Measurements from ENCODE around the gene LRSAM1. TPM values are rescaled to one million over a fixed set of nuclear protein-coding genes. Genes with fewer than 3 reads are reported as not detected.

Gene LRSAM1
- total and polyA plus RNA-seq, 4 donors = 6.6 to 9.7 (median 7.1) TPM

GRCh38 chr9:127494304-127494702, 43.0 kb downstream of the LRSAM1 start:
- no peak for DNase-seq (ENCODE audit: low spot score)
- no peak overlapping the region for H3K4me3 ChIP-seq (ENCODE audit: low read depth in 1 of 3, low read length in 3 of 3)
- H3K27me3 ChIP-seq (ENCODE audit: control insufficient read depth in 4 of 4, insufficient read depth in 4 of 4, low read length in 3 of 4) = no peaks in the 10 kb centered on the region
- peaks cover 5 to 63% (median 25%) of the 10 kb centered on the region in 4 donors for H3K36me3 ChIP-seq (ENCODE audit: control insufficient read depth in 4 of 4, insufficient read depth in 3 of 4, low read depth in 1 of 4, low read length in 3 of 4)
- peaks cover 0 to 3% (median 1%) of the 10 kb centered on the region in 4 donors for H3K4me1 ChIP-seq (ENCODE audit: control insufficient read depth in 4 of 4, insufficient read depth in 4 of 4, low read length in 3 of 4)
- no peaks in the 10 kb centered on the region for H3K9me3 ChIP-seq (ENCODE audit: control insufficient read depth in 4 of 4, low read length in 3 of 4)
- WGBS = 86% methylated on average over 9 of the region's 9 CpGs
- TF ChIP-seq NR2F2 (IDR thresholded peaks at IDR 0.05) = no peak
- no peak for TF ChIP-seq SP1 (IDR thresholded peaks at IDR 0.05)
- no peak for TF ChIP-seq TAF1 (conservative IDR thresholded peaks at IDR 0.05)
- no peak for TF ChIP-seq ATF3 (IDR thresholded peaks at IDR 0.05)
- no peak for TF ChIP-seq FOXA2 (IDR thresholded peaks at IDR 0.05)
- no peak for TF ChIP-seq ZBTB33 (IDR thresholded peaks at IDR 0.05)
- H3K27ac ChIP-seq (ENCODE audit: low read depth in 1 of 2, low read length in 2 of 2) = no peak overlapping the region
- no peak overlapping the region for H3K9ac ChIP-seq (ENCODE audit: low read depth in 1 of 2, low read length in 2 of 2)

- no peak for DNase-seq (ENCODE audit: low spot score)
- H3K27me3 ChIP-seq (ENCODE audit: control insufficient read depth in 4 of 4, insufficient read depth in 4 of 4, low read length in 3 of 4) = no peaks in the 10 kb centered on the region
- no peak overlapping the region for H3K27ac ChIP-seq (ENCODE audit: low read depth in 1 of 2, low read length in 2 of 2)
- H3K36me3 ChIP-seq (ENCODE audit: control insufficient read depth in 4 of 4, insufficient read depth in 3 of 4, low read depth in 1 of 4, low read length in 3 of 4) = peaks cover 5 to 51% (median 21%) of the 10 kb centered on the region in 4 donors
- no peak overlapping the region for H3K9ac ChIP-seq (ENCODE audit: low read depth in 1 of 2, low read length in 2 of 2)
- peaks cover 0 to 3% (median 1%) of the 10 kb centered on the region in 4 donors for H3K4me1 ChIP-seq (ENCODE audit: control insufficient read depth in 4 of 4, insufficient read depth in 4 of 4, low read length in 3 of 4)
- WGBS = 87% methylated on average over 14 of the region's 14 CpGs
- H3K4me3 ChIP-seq (ENCODE audit: low read depth in 1 of 3, low read length in 3 of 3) = no peak overlapping the region
- H3K9me3 ChIP-seq (ENCODE audit: control insufficient read depth in 4 of 4, low read length in 3 of 4) = no peaks in the 10 kb centered on the region
- TF ChIP-seq ZBTB33 (IDR thresholded peaks at IDR 0.05) (no peak), GABPA (IDR thresholded peaks at IDR 0.05 in 1 of 2, conservative IDR thresholded peaks at IDR 0.05 in 1 of 2) (no peak), SP1 (IDR thresholded peaks at IDR 0.05) (no peak), HNF4G (IDR thresholded peaks at IDR 0.05) (no peak), FOXA2 (IDR thresholded peaks at IDR 0.05) (no peak), MAX (IDR thresholded peaks at IDR 0.05) (no peak), EGR1 (IDR thresholded peaks at IDR 0.05; ENCODE audit: low read depth in 2 of 2) (no peak), JUND (IDR thresholded peaks at IDR 0.05) (no peak), CTCF (IDR thresholded peaks at IDR 0.05; ENCODE audit: low read depth, low read length, missing input control) (no peak), FOXA1 (IDR thresholded peaks at IDR 0.05) (no peak), RXRA (IDR thresholded peaks at IDR 0.05) (no peak), REST (IDR thresholded peaks at IDR 0.05) (no peak), RAD21 (IDR thresholded peaks at IDR 0.05) (no peak), TAF1 (conservative IDR thresholded peaks at IDR 0.05) (no peak), YY1 (IDR thresholded peaks at IDR 0.05) (no peak), ATF3 (IDR thresholded peaks at IDR 0.05) (no peak)
Measured at GRCh38 chr9:127495884-127496555, 44.7 kb downstream of the LRSAM1 start.

Measured in liver (tissue), 9 donors.